GM12891 (cell line): Measurements from ENCODE around the gene SPTSSB.

Source experiments
- PAX5 ChIP-seq: IDR thresholded peaks from 2 replicates; pipeline ENCODE4 v1.6.1; 2011; ENCODE audit warnings: low read length, moderate library complexity, mild to moderate bottlenecking; ENCODE audit not compliant: insufficient read depth, severe bottlenecking
- POLR2A ChIP-seq: IDR thresholded peaks from 2 replicates; pipeline ENCODE4 v1.6.1; 2011; ENCODE audit warnings: low read depth, low read length, control low read depth
- POLR2AphosphoS5 ChIP-seq: IDR thresholded peaks from 2 replicates; pipeline ENCODE4 v1.6.1; 2011; ENCODE audit warnings: low read depth, low read length, control low read depth
- POU2F2 ChIP-seq: IDR thresholded peaks from 2 replicates; pipeline ENCODE4 v1.6.1; 2011; ENCODE audit warnings: low read depth, mild to moderate bottlenecking, control low read depth, low read length, moderate library complexity
- TAF1 ChIP-seq: IDR thresholded peaks from 2 replicates; pipeline ENCODE4 v1.6.1; 2011; ENCODE audit warnings: low read depth, low read length, control low read depth

GRCh38 chr3:161393310-161393709 lies 22.0 kb upstream of the SPTSSB start:
- TF ChIP-seq POLR2A (no peak), PAX5 (no peak), POLR2AphosphoS5 (no peak), TAF1 (no peak), POU2F2 (no peak)
